NB4 (cell line): ENCODE measurements around the gene VAC14.
"Not testable (repeated sequence)": the region's sequence is repeated elsewhere in the genome, so short reads cannot be mapped to it uniquely, and the experiment has no call there.

Experiments
- DNase-seq: peaks from one replicate; pipeline ENCODE4 v3.0.0; 2010; ENCODE audit warnings: low read depth
- H3K4me3 ChIP-seq: one replicate; pipeline ENCODE4 v1.5.1; 2011; ENCODE audit warnings: mild to moderate bottlenecking, low read depth, low read length, moderate library complexity
- MYC ChIP-seq: IDR thresholded peaks from 2 replicates; pipeline ENCODE4 v1.6.1; 2011; ENCODE audit warnings: low read depth, low read length
- POLR2A ChIP-seq: IDR thresholded peaks from 2 replicates; pipeline ENCODE4 v1.6.1; 2011; ENCODE audit warnings: mild to moderate bottlenecking; ENCODE audit not compliant: insufficient read length; ENCODE audit errors: extremely low read depth
- TF ChIP-seq, protein P1 (sequence below): IDR thresholded peaks from one replicate; pipeline ENCODE4 v1.5.1; 2012; ENCODE audit warnings: low read depth, low read length
- TF ChIP-seq, protein P2 (sequence below): IDR thresholded peaks from 2 replicates; pipeline ENCODE4 v1.6.1; 2011; ENCODE audit warnings: low read depth, low read length

VAC14 gene

DNA sequence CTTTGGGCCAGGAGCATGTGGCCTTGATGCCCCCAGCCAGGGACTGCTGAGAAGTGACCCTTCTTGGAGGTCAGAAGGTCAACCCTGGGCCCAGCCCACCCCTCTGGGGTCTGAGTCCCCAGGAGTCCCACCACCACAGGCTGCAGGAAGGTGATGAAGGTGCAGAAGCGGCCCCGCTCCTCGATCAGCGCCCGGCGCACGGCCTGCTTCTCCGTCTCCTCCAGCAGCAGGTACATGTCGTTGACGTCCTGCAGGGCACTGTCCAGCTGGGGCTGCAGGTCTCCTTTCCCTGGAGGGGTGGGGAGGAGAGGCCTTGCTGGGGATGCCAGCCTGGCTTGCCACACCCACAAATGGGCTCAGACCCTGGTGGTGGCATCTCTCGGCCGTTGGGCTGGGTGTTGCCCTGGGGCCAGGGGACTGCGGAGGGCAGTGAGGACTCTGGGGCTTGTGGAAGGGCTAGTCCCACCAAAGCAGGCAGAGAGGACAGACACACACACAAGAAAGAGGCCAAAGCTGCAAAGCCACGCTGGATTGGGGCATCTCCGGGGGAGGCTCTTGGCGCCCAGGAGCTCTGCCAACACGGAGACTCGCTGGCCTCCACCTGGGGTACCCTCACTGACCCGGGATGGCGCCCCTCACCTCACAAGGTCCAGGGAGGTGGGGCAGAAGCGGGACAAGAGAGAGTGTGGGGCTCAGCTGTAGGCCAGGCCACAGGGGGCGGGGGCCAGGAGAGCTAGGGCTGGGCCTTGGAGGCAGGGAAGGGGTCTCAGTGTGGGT lies 122.6 kb downstream of the VAC14 start:
- TF ChIP-seq POLR2A (no peak), MYC (no peak)
- TF ChIP-seq, protein P1, sequence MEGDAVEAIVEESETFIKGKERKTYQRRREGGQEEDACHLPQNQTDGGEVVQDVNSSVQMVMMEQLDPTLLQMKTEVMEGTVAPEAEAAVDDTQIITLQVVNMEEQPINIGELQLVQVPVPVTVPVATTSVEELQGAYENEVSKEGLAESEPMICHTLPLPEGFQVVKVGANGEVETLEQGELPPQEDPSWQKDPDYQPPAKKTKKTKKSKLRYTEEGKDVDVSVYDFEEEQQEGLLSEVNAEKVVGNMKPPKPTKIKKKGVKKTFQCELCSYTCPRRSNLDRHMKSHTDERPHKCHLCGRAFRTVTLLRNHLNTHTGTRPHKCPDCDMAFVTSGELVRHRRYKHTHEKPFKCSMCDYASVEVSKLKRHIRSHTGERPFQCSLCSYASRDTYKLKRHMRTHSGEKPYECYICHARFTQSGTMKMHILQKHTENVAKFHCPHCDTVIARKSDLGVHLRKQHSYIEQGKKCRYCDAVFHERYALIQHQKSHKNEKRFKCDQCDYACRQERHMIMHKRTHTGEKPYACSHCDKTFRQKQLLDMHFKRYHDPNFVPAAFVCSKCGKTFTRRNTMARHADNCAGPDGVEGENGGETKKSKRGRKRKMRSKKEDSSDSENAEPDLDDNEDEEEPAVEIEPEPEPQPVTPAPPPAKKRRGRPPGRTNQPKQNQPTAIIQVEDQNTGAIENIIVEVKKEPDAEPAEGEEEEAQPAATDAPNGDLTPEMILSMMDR = no peak
- TF ChIP-seq, protein P2, sequence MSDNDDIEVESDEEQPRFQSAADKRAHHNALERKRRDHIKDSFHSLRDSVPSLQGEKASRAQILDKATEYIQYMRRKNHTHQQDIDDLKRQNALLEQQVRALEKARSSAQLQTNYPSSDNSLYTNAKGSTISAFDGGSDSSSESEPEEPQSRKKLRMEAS = no peak
- no peak overlapping the region for H3K4me3 ChIP-seq
- no peak for DNase-seq

DNA sequence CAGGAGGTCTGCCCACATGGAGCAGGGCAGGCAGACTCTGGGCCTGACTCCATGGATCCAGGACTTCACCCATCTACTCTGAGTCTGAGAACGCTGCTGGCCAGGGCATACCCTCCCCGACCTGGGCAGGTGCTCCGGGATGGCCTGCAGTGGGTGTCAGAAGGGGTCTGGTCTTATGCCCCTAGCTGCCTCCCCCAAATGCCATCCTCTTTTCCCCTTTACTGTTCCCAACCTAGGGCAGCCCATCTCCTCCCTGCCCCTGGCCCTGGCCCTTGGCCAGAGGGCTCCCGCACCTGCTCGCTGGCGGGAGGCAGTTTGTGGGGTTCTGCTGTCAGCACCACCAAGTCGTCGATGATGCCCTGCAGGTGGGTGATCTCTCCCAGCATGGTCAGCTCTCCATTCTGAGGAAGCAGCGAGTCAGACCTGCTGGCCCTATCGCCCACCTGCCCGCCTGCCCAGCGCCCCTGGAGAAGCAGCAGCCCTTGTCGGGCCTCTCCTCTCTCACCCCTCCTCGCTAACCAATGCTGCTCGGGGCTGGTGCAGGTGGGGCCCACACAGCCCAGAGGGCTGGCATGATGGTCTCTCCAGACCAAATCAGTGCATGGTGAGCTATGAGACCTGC lies 123.3 kb downstream of the VAC14 start:
- DNase-seq = no peak
- no peak overlapping the region for H3K4me3 ChIP-seq
- TF ChIP-seq, protein P2 = no peak
- no peak for TF ChIP-seq POLR2A

DNA sequence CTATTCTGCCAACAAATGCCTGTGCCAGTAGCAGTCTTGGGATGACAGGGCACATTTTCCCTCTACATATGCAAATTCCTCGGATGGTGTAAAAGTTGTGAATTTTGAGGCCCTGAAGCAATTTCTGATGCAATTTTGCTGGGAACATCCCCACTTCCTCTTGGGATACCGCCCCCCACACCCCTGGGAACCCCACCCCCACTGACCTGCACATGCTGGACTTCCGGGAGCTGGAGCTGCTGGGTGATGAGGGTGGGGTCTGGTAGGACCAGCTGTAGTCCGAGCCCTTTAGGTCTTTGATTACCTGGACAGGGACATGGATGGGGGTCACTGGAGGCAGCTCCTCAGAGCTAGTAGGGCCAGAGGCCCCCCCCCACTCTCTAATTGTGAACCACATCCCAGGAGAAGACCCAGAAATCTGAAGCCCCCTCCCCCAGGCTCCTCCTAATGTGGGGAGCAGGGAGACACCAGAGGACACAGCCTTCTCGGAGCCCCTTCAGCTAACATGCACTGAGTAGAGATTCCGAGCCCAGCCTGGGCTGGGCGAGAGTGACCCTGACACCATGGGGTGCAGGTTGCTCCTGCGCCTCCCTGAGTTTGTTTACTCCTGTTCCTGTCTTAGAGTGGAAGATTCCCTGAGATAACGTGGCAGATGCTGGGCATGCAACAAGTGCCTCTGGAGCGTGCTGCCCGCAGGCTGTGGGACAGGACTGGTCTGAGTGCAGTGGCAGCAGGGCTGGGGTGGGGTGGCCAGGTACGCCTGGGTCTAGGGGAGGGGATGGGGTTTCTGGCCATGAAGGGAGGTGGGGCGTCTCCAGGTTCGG lies 124.1 kb downstream of the VAC14 start:
- H3K4me3 ChIP-seq = no peak overlapping the region
- DNase-seq = no peak
- TF ChIP-seq, protein P2 = no peak
- TF ChIP-seq MYC (no peak), POLR2A (no peak)
- TF ChIP-seq, protein P1 = no peak

DNA sequence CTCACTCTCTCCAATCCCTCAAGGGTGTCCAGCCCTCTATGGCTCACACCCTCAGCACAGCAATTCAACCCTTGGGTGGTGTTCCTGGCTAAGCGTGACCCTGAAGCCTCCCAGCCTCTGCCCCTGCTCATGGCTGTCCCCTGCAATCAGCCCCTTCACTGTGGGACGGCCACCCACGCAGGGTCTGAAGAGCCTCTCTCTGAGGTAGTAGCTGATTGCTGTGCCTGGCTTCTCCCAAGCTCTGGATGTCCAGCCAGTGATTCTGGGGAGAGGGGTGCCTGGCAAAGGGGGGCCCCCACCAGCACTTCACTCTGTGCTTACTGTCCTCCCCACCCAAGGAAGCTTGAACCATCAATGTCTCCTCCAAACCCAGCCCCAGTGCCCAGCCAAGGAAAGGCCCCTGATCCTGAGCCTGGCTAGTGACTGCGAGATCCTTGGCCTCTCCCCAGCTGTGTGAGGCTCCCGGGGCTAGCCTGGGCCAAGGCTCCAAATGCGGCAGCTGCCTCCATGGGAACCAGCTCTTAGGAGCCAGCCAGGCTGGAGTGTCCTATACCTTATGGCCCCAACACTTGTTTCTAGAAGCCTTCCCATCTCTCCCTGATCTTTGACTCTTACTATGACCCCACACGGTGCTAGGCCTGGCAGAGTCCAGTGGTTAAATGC lies 125.0 kb downstream of the VAC14 start:
- DNase-seq = peak; percentile 7
- no peak overlapping the region for H3K4me3 ChIP-seq
- TF ChIP-seq, protein P2 = no peak
- TF ChIP-seq POLR2A = no peak
- TF ChIP-seq, protein P1 = no peak
- no peak for TF ChIP-seq MYC

DNA sequence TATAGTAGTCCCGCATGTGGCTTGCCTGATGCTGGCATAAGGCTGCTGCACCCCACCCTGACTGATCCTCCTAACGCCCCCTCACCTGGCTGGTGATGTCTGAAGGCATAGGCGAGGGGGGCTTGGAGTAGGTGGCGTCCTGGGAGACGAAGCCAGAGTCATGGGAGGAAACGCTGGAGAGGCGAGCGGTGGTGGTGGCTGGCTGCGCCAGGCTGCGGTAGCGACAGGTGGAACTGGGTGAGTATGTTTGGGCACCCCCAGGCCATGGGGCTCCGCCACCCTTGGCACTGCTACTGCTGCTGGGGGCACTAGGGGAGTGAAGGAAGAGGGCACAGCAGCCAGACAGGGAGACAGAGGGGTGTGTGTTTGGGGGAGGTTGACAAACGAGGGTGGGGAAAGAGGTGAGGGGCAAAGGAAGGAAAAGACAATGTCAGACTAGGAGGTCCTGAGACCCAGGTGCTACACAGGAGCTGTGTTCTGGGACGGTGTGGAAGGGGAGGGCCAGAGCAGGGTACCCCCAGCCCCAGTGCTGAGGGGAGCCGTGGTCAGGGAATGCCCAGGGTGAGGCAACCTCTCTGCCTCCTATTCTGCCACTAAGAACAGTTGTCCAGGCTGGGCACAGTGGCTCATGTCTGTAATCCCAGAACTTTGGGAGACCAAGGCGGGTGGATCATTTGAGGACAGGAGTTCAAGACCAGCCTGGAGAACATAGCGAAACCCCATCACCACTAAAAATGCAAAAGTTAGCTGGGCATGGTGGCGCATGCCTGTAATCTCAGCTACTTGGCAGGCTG lies 126.5 kb downstream of the VAC14 start:
- TF ChIP-seq, protein P1 = no peak
- TF ChIP-seq POLR2A = peak; percentile 5
- TF ChIP-seq, protein P2 = no peak
- no peak for TF ChIP-seq MYC
- DNase-seq = no peak
- H3K4me3 ChIP-seq = no peak overlapping the region

DNA sequence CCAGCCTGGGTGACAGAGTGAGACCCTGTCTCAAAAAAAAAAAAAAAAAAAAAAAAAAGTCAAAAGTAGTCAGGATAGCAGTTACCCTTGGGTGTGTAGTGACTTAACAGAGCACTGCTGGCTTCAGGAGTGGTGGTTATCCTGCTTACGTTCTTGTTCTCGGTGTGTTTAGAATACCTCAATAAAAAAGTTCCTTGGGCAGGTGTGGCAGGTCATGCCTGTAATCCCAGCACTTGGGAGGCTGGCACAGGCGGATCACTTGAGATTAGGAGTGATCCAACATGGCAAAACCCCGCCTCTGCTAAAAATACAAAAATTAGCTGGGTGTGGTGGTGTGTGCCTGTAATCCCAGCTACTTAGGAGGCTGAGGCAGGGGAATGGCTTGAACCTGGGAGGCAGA lies 130.0 kb downstream of the VAC14 start:
- not testable (repeated sequence) for DNase-seq, H3K4me3 ChIP-seq
